ENCODE data around the gene RING1. TPM values are rescaled to one million over a fixed set of nuclear protein-coding genes. Genes with fewer than 3 reads are reported as not detected.

Gene RING1
- total and polyA plus RNA-seq, 10 of the 15 experiments (the other 5 are each of a cell fraction or from before 2014, with no cell fraction given) = 2.0 to 27.2 (median 15.8) TPM

- 33% methylated on average over 5 of the region's 8 CpGs for WGBS (ENCODE audit: insufficient coverage, insufficient replicate concordance, low lambda C conversion rate, missing lambda C conversion rate)
- H3K9ac ChIP-seq (ENCODE audit: control insufficient read depth, insufficient read depth, low read length) = no peak overlapping the region
These were observed 36.2 kb upstream of the RING1 start for GRCh38 chr6:33171880-33172687.

More at GRCh38 chr6:33171880-33172687, 36.2 kb upstream of the RING1 start:
- H3K27me3 ChIP-seq (replicated peaks in 1 of 2; ENCODE audit: control insufficient read depth in 2 of 2, insufficient read depth in 2 of 2, low read length in 1 of 2) = no peaks in the 10 kb centered on the region
- ChIA-PET SMC1A (ENCODE audit: uncharacterized antibody, unreplicated experiment) (interaction anchor here (0.7 to 4.3 kb wide), 14 partner anchors 11 to 183 kb away, joined by 3 to 27 read pairs (median 6); no protein-coding TSS in a partner anchor), RAD21 (ENCODE audit: unreplicated experiment) (interaction anchor here (0.6 to 3.9 kb wide), 16 partner anchors 8 to 224 kb away, joined by 3 to 27 read pairs (median 4); partner anchors contain the start of gene HLA-DPB1), POLR2A (interaction anchor here (0.6 to 1.3 kb wide), 2 partner anchors 18 to 158 kb away, joined by 3 to 5 read pairs; no protein-coding TSS in a partner anchor), CTCF (interaction anchor here (0.7 to 6.0 kb wide), 31 partner anchors 8 to 239 kb away, joined by 3 to 58 read pairs (median 4); partner anchors contain the start of genes HLA-DOA and HLA-DPB1)
- H3K9me3 ChIP-seq (replicated peaks; ENCODE audit: control insufficient read depth, insufficient read depth, low read length) = no peaks in the 10 kb centered on the region
- no peaks in the 10 kb centered on the region for H3K36me3 ChIP-seq (ENCODE audit: control insufficient read depth in 2 of 2, insufficient read depth in 2 of 2, low read length in 1 of 2)
- H3K4me3 ChIP-seq = no peak overlapping the region
- no peaks in the 10 kb centered on the region for H4K20me1 ChIP-seq (ENCODE audit: control insufficient read depth, insufficient read depth)
- no peak for DNase-seq (ENCODE audit: low read depth, low spot score)
- H3K79me2 ChIP-seq (ENCODE audit: control insufficient read depth, insufficient read depth, low read length) = no peaks in the 10 kb centered on the region
- FAIRE-seq = no peak
- no TSS peak for BruUV-seq (replicated peaks)
- in situ Hi-C loops (cut with MboI) (no loop called here), intact Hi-C loops (cut with micrococcal nuclease; ENCODE audit: unreplicated experiment) (loop anchor here (2.0 kb wide), 2 partner anchors 49 to 77 kb away; no protein-coding TSS in a partner anchor)
- H3K4me2 ChIP-seq (ENCODE audit: control insufficient read depth, insufficient read depth) = no peak overlapping the region
- no peak for ATAC-seq
- no peak overlapping the region for H2AFZ ChIP-seq (ENCODE audit: control insufficient read depth, low read depth, low read length)
- H3K4me1 ChIP-seq (ENCODE audit: control insufficient read depth, insufficient read depth, low read length) = no peaks in the 10 kb centered on the region; the same call in 1 of the 2 replicates
- no peak overlapping the region for H3K27ac ChIP-seq (ENCODE audit: control insufficient read depth, insufficient read depth)
- TF ChIP-seq, protein P1, sequence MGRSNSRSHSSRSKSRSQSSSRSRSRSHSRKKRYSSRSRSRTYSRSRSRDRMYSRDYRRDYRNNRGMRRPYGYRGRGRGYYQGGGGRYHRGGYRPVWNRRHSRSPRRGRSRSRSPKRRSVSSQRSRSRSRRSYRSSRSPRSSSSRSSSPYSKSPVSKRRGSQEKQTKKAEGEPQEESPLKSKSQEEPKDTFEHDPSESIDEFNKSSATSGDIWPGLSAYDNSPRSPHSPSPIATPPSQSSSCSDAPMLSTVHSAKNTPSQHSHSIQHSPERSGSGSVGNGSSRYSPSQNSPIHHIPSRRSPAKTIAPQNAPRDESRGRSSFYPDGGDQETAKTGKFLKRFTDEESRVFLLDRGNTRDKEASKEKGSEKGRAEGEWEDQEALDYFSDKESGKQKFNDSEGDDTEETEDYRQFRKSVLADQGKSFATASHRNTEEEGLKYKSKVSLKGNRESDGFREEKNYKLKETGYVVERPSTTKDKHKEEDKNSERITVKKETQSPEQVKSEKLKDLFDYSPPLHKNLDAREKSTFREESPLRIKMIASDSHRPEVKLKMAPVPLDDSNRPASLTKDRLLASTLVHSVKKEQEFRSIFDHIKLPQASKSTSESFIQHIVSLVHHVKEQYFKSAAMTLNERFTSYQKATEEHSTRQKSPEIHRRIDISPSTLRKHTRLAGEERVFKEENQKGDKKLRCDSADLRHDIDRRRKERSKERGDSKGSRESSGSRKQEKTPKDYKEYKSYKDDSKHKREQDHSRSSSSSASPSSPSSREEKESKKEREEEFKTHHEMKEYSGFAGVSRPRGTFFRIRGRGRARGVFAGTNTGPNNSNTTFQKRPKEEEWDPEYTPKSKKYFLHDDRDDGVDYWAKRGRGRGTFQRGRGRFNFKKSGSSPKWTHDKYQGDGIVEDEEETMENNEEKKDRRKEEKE (IDR thresholded peaks at IDR 0.05) = no peak
- no peak for TF ChIP-seq CREM (IDR thresholded peaks at IDR 0.05; ENCODE audit: low read depth)
- TF ChIP-seq NRF1 (conservative IDR thresholded peaks at IDR 0.05; ENCODE audit: low read depth, low read length) = no peak
